Measurements from ENCODE around the gene TENT4B.

TENT4B gene

DNA sequence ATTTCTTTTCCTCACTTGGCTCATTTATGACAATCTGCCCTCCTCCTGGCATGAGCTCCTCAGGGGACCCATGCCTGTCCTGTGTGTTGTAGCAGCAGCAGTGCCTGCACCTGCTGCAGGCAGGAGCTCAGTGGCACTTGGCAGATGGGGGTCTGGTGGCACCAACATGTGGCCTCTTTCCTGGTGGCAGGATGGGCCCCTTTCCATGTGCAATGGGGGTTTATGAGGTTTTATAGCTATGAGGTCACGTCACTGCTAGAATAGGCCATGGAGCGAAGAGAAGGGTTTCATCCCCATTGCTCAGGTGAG lies 120.2 kb downstream of the TENT4B start:
- FAIRE-seq: no peak

DNA sequence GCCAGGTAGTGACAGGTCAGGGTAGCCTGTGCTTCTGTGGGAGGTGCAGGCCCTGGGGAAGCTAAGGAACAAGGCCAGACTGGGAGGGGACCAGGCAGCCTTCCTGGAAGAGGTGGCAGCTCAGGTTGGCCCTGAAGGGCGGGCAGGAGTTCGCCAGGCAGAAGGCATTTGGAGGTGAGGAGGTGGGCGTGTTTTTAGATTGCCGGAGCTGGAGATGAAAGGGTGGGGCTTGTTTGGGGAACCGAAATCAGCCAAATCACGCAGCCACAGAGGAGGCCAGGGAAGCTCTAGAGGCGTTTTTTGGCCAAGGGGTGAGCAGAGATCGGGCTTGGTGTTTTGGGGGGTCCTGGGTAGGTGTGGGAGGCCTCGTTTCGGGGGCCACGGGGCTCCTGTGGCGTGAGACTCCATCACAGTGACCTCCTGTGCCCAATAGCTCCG lies 120.8 kb downstream of the TENT4B start:
- FAIRE-seq: no peak

DNA sequence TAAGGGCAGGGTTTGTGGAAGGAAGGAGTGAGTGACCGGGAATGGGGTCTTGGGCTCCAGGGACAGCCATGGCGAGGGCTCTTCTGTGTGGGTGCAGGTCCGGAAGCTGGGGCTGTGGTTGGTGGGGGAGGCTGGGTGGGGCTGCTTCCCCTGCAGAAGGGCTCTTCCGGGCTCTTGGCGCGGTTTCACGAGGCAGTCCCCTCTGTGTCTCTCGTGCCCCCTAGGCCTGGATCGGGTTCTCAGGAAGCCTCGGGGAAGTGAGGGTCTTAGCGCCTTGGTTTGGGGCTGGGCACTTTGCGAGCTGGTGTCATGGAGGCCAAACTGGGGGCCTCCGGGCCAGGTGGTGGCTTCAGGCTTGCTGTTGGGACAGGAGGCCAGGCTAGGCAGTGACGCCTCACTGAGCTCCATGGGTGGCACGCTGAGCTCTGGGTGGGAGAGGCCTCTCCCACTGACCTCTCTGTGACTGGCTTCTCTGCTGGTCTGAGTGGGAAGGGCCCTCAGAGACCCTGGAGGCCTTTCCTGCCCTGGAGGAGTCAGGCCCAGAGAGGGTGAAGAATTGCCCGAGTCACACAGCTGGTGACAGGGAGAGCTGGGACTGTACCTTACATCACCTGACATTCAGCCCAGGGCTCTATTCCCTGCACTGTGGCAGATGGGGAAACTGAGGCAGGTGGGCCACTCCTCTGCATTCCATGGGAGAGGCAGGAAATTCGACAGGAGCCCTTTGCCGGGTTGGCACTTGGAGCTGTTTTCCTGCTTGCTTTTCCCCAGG lies 121.4 kb downstream of the TENT4B start:
- FAIRE-seq: no peak

DNA sequence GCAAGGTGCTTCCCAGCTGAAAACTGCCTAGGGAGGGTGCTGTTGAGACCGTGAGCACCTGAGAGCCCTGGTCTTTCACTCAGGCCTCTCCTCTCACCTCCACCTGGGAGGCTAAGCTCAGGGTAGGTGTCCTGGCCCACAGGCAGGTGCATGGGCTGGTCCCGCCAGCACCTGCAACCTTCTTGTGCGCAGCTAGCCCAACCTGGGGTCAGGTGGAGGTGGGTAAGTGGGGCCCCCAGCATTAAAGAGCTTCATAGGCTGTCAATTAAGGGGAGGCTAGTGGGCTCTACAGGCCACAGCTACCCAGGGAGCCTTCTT lies 122.0 kb downstream of the TENT4B start:
- no peak for FAIRE-seq

DNA sequence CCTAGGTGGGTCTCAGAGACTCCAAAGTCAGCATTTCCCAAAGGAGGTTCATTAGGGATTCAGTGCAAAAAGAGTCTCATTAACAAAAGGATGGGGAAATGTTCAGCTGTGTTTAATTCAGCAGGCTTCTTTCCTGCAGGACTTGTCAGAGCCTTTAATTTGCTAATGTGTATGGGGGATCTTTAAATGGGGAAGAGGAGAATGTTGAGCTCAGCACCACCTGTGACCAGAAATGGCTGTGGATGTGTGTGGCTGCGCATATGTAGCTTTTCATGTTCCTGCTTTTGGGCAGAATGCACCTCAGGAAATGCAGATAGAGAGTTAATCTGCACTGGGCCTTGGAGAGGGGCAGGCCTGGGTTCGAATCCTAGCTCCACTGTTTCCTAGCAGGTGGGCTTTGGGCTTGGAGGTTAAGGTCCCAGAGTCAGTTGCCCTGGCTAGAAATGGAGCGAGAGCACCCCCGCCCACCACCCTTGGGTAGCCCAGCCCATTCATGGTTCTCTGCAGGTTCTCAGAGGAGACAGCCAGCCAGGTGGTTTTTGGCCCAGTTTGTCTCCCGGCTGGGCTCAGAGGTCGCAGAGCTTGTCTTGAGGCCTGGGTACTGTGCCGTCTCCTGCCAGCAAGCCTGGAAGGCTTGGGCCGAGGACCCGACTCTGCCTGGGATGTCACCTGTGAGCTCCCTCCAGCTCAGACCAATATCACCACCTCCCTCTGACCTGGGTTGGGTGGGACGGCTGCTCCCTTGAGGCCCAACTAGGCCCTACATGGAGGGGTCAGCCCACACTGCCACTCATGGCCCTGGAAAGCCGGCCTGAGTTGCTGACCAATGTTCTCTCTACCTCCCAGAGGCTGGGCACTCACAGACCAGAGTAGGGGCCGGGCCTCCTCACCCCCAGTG lies 122.6 kb downstream of the TENT4B start:
- no peak for FAIRE-seq

DNA sequence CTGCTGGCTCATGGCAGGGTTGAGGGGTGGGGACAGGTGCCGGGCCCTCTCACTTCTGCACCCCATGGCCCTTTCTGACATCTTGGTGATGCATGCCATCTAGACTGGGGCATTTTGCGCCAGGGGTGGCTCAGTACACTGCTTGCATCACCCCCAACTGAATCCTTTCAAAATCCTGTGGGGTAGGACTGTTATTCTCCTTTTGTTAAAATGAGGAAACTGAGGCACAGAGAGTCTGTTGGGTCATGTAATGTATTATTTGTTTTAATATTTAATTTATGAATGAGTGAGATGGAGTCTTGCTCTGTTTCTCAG lies 123.2 kb downstream of the TENT4B start:
- no peak for FAIRE-seq

DNA sequence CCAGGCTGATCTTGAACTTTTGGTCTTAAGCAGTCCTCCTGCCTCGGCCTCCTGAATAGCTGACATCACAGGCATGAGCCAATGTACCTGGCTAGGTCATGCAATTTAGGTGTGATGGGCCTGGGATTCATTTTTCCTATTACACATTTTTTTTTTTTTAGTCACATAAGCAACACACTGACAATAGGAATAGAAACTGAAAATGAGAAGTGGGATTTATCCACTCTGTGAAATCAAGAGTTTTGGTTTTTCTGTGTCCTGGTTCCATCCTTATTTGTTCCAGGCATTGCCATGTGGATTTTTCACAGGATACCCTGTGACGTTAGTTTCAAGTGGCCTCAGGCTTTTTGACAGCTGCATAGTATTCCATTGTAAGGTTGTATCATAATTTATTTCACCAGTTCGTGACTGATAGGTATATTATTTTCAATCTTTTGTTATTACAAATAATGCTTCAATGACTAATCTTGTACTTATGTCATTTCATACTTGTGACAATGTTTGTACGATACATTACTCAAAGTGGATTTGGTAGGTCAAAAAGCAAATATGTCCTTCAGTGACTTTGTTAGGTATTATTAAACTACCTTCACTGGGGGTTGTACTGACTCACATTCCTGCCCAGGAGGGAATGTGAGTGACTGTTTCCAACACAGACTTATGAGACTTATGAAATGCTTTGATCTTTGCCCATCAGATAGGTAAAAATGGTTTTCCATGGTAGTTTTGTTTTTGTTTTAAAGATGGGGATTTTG lies 123.9 kb downstream of the TENT4B start:
- FAIRE-seq: no peak

DNA sequence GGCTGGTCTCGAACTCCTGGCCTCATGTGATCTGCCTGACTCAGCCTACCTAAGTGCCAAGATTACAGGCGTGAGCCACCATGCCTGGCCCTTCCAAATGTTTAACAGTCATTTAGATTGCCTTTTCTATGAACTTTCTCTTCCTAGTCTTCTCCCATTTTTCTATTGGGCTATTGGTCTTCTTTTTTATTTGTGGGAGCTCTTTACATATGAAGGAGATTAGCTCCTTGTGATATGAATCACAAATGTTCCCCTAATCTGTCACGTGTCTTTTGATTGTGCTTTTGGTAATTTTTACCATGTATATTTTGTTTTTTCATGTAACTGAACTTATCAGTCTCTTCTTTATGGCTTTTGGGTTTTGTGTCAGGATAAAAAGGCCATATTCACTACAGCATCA lies 125.1 kb downstream of the TENT4B start:
- FAIRE-seq: no peak

DNA sequence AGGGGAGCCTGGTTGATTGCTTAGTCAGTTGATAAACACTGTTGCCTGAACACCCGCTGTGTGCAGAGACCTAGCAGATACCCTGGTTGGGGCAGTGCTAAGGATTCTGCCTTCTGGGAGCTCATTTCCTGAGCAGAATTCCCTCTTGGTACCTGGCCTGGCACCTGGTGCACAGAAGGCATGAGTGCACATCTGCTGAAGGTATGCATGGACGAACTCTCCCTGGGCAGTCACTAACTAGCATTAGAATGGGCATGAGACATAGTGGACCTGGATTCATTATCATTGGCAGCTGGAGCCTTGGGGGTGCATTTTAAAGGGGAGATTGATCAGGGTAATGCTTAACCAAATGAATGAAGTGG lies 126.4 kb downstream of the TENT4B start:
- FAIRE-seq: no peak

DNA sequence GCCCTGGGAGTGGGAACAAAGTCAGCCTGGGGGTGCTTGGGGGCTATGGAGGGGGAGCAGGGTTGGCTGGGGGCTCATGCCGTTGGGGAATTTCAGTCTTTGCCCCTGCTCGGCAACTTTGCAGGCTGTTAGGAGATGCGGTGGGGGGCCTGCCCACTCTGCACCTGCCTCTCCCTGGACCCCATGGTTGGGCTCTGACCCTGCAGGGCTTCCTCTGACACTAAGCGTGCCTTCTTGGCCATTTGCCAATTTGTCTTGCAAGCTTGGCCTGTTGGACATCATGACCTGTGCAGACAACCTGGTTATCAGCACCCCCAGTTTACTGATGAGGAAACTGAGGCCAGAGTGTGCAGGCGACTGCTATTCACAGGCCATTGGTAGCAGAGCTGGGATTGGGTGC lies 127.8 kb downstream of the TENT4B start:
- no peak for FAIRE-seq
